RWPE1 (cell line): ENCODE results near the gene WFIKKN2.

ENCODE experiments used
- CTCF ChIA-PET: fragments of 350-600 bp; sonication (Branson Sonifier 250); formaldehyde crosslinking; extraction: SDS; loops from one replicate; lab custom pipeline; 2021; lab: Yijun Ruan, JAX
- POLR2A ChIA-PET: fragments of 400-600 bp; formaldehyde crosslinking; extraction: SDS; loops from one replicate; lab custom pipeline; 2020; ENCODE audit warnings: antibody characterized with exemption; ENCODE audit not compliant: low non-redundant PET; lab: Yijun Ruan, JAX
- DNase-seq: peaks from one replicate; pipeline ENCODE4 v3.0.0; 2012; ENCODE audit warnings: low spot score
- H3K27ac ChIP-seq: fragments of 450-650 bp; 2 replicates; pipeline ENCODE4 v1.5.1; 2017
- CTCF ChIP-seq: fragments of 450-650 bp; conservative IDR thresholded peaks from 2 replicates; pipeline ENCODE4 v1.5.1; 2017; ENCODE audit warnings: low read depth, mild to moderate bottlenecking

WFIKKN2 gene

DNA sequence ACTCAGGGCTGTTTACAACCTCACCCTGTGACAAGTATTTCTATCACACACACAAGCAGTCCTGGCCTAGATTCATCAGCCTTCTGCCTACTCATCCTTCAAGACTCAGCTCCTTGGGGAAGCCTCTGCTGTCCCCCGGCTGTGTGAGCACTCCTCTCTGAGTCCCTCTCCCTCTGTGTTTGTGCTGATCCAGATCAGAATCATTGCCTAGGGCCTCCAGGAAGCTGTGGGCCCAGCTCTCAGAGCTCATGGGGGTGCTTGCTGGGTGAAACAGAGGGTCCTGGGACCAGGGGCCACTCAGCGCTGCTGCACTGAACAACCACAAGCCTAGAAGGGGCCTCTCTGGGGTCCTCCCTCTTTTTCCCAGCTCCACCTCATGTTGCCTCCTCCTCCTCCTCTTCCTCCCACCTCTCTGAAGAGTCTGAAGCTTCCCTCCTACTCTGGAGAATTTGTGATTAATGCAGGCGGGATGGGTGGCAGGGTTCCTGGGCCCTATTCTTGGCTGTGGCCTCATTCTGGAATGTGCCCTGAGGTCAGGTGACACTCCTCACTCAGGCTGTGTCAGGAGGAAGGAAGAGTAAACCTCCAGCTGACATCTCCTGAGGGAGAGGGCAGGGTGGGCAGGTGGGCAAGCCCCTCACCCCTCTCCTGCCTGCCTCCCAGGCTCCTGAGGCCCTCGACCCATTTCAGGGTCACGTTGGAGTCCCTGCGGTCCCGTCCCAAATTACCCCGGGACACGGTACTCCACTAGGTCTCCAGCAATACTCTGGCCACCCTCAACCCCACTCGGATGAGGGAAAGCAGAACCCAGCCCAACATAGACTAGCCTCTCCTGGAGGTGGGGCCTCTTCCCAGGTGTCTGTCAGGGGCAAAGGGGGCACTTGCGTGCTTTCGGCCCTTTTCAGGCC is 10.1 kb downstream of the WFIKKN2 start:
- H3K27ac ChIP-seq, result no peak overlapping the region
- CTCF ChIA-PET, result interaction anchor here (0.6 to 6.3 kb wide), 2 partner anchors 62 to 109 kb away, joined by 6 to 75 read pairs; no protein-coding TSS in a partner anchor
- TF ChIP-seq CTCF, result no peak
- DNase-seq, result no peak
- POLR2A ChIA-PET, result interaction anchor here (0.6 to 1.3 kb wide), 2 partner anchors 21 to 86 kb away, joined by 4 to 5 read pairs; partner anchors contain the start of gene TOB1

DNA sequence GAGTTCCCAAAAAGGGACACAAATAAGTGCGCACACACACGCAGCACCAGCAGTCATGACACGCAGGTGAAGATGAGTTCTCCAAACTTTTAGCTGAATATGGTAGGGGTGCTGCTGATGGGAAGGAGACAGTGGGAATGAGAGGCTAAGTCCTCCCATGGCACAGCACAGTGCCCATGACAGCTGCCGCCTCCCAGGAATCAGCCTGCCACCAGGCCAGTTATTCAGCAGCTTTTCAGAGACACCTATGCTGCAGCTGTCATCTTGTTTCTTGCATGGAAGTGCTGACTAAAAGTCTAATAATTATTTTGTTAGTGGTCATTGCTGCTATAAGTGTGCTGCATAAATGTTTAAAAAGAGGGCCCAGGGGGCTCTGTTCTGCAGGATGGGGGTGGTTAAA is 12.2 kb downstream of the WFIKKN2 start:
- no peak for DNase-seq
- H3K27ac ChIP-seq, result no peak overlapping the region
- POLR2A ChIA-PET, result no interaction called here
- TF ChIP-seq CTCF, result no peak
- CTCF ChIA-PET, result no interaction called here

GRCh38 chr17:50848039-50848438 is 12.7 kb downstream of the WFIKKN2 start:
- ChIA-PET CTCF (no interaction called here), POLR2A (no interaction called here)
- no peak for TF ChIP-seq CTCF
- DNase-seq, result no peak
- no peak overlapping the region for H3K27ac ChIP-seq

DNA sequence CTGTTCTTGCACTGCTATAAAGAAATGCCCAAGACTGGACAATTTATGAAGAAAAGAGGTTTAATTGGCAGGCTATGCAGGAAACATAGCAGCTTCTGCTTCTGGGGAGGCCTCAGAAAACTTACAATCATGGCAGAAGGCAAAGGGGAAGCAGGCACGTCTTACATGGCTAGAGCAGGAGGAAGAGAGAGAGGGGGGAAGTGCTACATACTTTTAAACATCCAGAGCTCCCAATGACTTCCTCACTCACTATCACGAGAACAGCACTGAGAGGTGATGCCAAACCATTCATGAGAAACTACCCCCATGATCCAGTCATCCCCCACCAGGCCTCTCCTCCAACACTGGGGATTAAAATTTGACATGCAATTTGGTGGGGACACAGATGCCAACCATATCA is 13.3 kb downstream of the WFIKKN2 start:
- DNase-seq, result no peak
- POLR2A ChIA-PET, result no interaction called here
- H3K27ac ChIP-seq, result no peak overlapping the region
- CTCF ChIA-PET, result interaction anchor here (0.6 to 0.7 kb wide), 2 partner anchors 59 to 211 kb away, joined by 4 read pairs; no protein-coding TSS in a partner anchor
- TF ChIP-seq CTCF, result no peak

GRCh38 chr17:50850640-50851039 is 15.3 kb downstream of the WFIKKN2 start:
- H3K27ac ChIP-seq, result no peak overlapping the region
- ChIA-PET POLR2A (no interaction called here), CTCF (interaction anchor here (0.9 kb wide), 1 partner anchor 68 kb away, joined by 5 read pairs; no protein-coding TSS in a partner anchor)
- no peak for DNase-seq
- no peak for TF ChIP-seq CTCF

DNA sequence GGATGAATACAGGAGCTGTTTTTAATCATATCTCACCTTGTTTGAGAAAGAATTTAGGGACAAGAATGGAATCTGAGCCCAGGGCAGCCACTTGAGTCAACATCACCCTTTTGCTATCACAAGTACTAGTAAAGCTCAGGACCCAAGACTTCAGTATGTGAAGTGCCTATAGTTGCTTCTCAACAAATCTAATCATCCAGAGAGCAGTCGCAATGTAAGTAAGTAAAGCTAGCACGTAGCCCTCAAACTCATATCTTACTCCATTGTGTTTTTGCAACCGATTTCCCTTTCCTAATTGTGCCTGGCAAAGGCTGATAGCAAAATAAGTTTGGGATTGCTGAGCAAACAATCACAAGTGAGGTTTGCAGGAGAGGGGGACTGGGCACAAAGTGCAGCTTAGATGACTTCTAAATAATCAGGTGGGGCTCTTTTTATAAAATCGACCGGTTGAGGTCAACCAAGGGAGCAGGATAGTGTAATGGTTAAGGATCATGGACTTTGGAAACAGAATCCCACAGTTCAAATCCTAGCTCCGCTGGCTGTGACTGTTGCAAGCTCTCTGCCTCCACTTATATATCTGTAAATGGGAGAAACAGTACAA is 17.7 kb downstream of the WFIKKN2 start:
- no peak for DNase-seq
- no peak for TF ChIP-seq CTCF
- POLR2A ChIA-PET, result interaction anchor here (0.5 to 0.6 kb wide), 2 partner anchors 13 to 175 kb away, joined by 4 to 5 read pairs; partner anchors contain the start of gene TOB1
- H3K27ac ChIP-seq, result no peak overlapping the region
- CTCF ChIA-PET, result interaction anchor here (0.6 to 3.3 kb wide), 9 partner anchors 8 to 855 kb away, joined by 3 to 54 read pairs (median 7); no protein-coding TSS in a partner anchor
